ENCODE data around the gene CX3CL1.

- TF ChIP-seq, protein P1, sequence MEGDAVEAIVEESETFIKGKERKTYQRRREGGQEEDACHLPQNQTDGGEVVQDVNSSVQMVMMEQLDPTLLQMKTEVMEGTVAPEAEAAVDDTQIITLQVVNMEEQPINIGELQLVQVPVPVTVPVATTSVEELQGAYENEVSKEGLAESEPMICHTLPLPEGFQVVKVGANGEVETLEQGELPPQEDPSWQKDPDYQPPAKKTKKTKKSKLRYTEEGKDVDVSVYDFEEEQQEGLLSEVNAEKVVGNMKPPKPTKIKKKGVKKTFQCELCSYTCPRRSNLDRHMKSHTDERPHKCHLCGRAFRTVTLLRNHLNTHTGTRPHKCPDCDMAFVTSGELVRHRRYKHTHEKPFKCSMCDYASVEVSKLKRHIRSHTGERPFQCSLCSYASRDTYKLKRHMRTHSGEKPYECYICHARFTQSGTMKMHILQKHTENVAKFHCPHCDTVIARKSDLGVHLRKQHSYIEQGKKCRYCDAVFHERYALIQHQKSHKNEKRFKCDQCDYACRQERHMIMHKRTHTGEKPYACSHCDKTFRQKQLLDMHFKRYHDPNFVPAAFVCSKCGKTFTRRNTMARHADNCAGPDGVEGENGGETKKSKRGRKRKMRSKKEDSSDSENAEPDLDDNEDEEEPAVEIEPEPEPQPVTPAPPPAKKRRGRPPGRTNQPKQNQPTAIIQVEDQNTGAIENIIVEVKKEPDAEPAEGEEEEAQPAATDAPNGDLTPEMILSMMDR (IDR thresholded peaks at IDR 0.05; ENCODE audit: borderline replicate concordance, extremely low read depth, low read length, poor library complexity, severe bottlenecking) = no peak
- TF ChIP-seq EZH2 (IDR thresholded peaks at IDR 0.05; ENCODE audit: borderline replicate concordance, low read depth, low read length, severe bottlenecking) = no peak
These were observed 22.2 kb downstream of the CX3CL1 start for GRCh38 chr16:57394444-57394843.

Measured in DND-41 (cell line).